ENCODE data around the gene RUNX2. TPM values are rescaled to one million over a fixed set of nuclear protein-coding genes. Genes with fewer than 3 reads are reported as not detected.

RUNX2 gene
- total and polyA plus RNA-seq, 9 of the 15 experiments (the other 6 are each of a cell fraction or from before 2014, with no cell fraction given): 0.29 to 1.00 (median 0.43) TPM

DNA sequence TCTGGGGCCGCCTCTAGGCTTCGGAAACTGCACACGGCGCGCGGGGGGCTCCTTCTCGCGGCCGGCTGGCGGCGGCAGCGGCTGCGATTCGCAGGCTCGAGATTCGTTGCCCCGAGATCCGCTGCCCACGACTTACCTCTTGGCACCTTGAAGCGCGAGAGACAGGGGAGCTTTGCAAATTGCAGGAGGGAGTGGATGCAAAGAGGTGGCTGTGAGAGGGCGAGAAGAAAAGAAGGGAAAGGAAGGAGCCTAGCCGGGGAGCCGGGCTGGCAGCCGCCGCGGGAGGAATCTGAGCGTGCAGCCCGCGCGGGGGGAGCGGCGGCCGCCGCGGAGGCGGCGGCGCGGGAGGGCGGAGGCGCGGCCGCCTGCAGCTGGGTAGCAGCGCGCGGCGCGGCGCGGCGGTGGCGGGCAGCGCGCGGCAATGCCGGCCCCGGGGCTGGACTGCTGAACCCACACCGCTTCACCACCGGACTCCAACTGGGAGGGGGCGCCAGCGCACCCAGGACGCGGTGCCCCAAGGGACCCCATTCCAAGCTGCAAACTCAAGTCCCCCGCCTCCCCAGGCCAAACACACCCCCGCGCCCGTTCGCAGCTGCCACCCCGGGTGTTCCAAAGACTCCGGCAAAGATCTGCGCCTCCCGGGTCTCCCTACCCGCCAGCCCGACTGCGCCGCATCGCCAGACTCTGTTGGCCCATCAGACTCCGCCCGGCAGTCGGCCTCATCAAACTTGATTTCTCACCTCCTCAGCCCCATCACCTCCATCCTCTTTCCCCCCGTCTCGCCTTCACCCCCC, 93.8 kb downstream of the RUNX2 start (continued):
- peak; percentile 70 for TF ChIP-seq CXXC5 (CRISPR knock-in tag; IDR thresholded peaks at IDR 0.05)
- TF ChIP-seq, protein P1, sequence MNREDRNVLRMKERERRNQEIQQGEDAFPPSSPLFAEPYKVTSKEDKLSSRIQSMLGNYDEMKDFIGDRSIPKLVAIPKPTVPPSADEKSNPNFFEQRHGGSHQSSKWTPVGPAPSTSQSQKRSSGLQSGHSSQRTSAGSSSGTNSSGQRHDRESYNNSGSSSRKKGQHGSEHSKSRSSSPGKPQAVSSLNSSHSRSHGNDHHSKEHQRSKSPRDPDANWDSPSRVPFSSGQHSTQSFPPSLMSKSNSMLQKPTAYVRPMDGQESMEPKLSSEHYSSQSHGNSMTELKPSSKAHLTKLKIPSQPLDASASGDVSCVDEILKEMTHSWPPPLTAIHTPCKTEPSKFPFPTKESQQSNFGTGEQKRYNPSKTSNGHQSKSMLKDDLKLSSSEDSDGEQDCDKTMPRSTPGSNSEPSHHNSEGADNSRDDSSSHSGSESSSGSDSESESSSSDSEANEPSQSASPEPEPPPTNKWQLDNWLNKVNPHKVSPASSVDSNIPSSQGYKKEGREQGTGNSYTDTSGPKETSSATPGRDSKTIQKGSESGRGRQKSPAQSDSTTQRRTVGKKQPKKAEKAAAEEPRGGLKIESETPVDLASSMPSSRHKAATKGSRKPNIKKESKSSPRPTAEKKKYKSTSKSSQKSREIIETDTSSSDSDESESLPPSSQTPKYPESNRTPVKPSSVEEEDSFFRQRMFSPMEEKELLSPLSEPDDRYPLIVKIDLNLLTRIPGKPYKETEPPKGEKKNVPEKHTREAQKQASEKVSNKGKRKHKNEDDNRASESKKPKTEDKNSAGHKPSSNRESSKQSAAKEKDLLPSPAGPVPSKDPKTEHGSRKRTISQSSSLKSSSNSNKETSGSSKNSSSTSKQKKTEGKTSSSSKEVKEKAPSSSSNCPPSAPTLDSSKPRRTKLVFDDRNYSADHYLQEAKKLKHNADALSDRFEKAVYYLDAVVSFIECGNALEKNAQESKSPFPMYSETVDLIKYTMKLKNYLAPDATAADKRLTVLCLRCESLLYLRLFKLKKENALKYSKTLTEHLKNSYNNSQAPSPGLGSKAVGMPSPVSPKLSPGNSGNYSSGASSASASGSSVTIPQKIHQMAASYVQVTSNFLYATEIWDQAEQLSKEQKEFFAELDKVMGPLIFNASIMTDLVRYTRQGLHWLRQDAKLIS (CRISPR knock-in tag; IDR thresholded peaks at IDR 0.05): 0 out of 2 replicates have a peak, but pooled peaks have one; percentile 49
- no peak for TF ChIP-seq ZFX (CRISPR knock-in tag; IDR thresholded peaks at IDR 0.05)
- TF ChIP-seq CBX8 (IDR thresholded peaks at IDR 0.05; ENCODE audit: borderline replicate concordance, extremely low read depth, low read depth, low read length, poor library complexity, severe bottlenecking): no peak
- no peak for TF ChIP-seq TAF7 (tag; IDR thresholded peaks at IDR 0.05)
- no peak for TF ChIP-seq TCF7 (IDR thresholded peaks at IDR 0.05; ENCODE audit: borderline replicate concordance)
- TF ChIP-seq YBX1 (IDR thresholded peaks at IDR 0.05): no peak
- 0 out of 2 replicates have a peak, but pooled peaks have one; percentile 32 for TF ChIP-seq GATAD2B (IDR thresholded peaks at IDR 0.05; ENCODE audit: borderline replicate concordance)
- no peak for TF ChIP-seq PPARD (CRISPR knock-in tag; IDR thresholded peaks at IDR 0.05)
- no peak for TF ChIP-seq HNRNPUL1 (IDR thresholded peaks at IDR 0.05; ENCODE audit: low read length)
- TF ChIP-seq NR4A1 (CRISPR knock-in tag; IDR thresholded peaks at IDR 0.05): no peak
- TF ChIP-seq NR4A1 (tag; IDR thresholded peaks at IDR 0.05): no peak
- no peak for TF ChIP-seq POLR2AphosphoS2 (IDR thresholded peaks at IDR 0.05; ENCODE audit: low read length)
- TF ChIP-seq, protein P2, sequence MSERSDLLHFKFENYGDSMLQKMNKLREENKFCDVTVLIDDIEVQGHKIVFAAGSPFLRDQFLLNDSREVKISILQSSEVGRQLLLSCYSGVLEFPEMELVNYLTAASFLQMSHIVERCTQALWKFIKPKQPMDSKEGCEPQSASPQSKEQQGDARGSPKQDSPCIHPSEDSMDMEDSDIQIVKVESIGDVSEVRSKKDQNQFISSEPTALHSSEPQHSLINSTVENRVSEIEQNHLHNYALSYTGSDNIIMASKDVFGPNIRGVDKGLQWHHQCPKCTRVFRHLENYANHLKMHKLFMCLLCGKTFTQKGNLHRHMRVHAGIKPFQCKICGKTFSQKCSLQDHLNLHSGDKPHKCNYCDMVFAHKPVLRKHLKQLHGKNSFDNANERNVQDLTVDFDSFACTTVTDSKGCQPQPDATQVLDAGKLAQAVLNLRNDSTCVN (CRISPR knock-in tag; IDR thresholded peaks at IDR 0.05): peak; percentile 71; the same call in 1 of the 2 replicates
- TF ChIP-seq, protein P3, sequence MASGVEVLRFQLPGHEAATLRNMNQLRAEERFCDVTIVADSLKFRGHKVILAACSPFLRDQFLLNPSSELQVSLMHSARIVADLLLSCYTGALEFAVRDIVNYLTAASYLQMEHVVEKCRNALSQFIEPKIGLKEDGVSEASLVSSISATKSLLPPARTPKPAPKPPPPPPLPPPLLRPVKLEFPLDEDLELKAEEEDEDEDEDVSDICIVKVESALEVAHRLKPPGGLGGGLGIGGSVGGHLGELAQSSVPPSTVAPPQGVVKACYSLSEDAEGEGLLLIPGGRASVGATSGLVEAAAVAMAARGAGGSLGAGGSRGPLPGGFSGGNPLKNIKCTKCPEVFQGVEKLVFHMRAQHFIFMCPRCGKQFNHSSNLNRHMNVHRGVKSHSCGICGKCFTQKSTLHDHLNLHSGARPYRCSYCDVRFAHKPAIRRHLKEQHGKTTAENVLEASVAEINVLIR (CRISPR knock-in tag; IDR thresholded peaks at IDR 0.05): no peak
- TF ChIP-seq, protein P4, sequence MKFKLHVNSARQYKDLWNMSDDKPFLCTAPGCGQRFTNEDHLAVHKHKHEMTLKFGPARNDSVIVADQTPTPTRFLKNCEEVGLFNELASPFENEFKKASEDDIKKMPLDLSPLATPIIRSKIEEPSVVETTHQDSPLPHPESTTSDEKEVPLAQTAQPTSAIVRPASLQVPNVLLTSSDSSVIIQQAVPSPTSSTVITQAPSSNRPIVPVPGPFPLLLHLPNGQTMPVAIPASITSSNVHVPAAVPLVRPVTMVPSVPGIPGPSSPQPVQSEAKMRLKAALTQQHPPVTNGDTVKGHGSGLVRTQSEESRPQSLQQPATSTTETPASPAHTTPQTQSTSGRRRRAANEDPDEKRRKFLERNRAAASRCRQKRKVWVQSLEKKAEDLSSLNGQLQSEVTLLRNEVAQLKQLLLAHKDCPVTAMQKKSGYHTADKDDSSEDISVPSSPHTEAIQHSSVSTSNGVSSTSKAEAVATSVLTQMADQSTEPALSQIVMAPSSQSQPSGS (CRISPR knock-in tag; IDR thresholded peaks at IDR 0.05): no peak
- no peak for TF ChIP-seq DMBX1 (CRISPR knock-in tag; IDR thresholded peaks at IDR 0.05; ENCODE audit: borderline replicate concordance)
- no peak for TF ChIP-seq FOXM1 (IDR thresholded peaks at IDR 0.05; ENCODE audit: low read depth)
- no peak for TF ChIP-seq FOXM1 (CRISPR knock-in tag; IDR thresholded peaks at IDR 0.05; ENCODE audit: low read depth)

All from K562 (cell line).